Measurements from ENCODE around the gene NAXE.
A peak's percentile ranks its signal among the peaks of the same experiment; 100 is the strongest.
"Not testable (repeated sequence)": the region's sequence is repeated elsewhere in the genome, so short reads cannot be mapped to it uniquely, and the experiment has no call there.

NAXE gene

DNA sequence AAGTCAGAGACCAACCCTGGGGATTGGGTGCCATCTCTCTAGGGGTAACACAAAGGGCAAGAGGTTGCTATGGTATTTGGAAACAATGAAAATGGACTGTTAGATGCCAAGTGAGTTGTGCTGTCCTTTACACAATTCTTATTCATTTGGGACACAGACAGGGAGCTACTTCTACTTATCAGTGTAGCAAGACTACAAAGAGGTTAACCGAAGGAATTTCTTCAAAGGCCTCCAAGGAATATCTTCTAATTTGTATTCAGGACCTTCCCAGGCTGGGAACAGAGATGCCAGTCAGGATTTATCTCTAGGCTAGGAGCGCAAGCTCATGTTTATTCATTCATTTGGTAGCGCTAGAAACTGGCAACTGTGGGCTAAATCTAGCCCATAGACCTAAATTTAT lies 2.6 kb downstream of the NAXE start:
- DNase-seq: no peak

DNA sequence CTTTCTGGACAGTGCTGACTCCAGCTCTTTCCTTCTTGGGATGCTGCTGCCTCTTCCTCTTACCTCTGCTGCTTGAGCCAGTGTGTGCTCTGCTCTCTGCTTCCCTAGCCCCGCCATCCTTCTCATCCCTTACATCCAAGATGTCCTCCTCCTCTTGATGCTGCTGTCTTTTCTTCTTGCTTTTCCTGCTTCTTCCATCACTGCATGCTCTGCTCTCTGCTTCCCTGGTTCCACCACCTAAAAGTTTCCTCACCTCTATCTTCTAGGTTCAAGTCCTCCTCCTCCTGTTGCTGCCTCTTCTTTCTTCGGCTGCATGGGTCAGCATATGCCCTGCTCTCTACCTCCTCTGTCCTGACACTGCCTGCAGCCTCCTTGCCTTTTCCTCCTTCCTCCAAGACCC lies 3.4 kb downstream of the NAXE start:
- no peak for DNase-seq

DNA sequence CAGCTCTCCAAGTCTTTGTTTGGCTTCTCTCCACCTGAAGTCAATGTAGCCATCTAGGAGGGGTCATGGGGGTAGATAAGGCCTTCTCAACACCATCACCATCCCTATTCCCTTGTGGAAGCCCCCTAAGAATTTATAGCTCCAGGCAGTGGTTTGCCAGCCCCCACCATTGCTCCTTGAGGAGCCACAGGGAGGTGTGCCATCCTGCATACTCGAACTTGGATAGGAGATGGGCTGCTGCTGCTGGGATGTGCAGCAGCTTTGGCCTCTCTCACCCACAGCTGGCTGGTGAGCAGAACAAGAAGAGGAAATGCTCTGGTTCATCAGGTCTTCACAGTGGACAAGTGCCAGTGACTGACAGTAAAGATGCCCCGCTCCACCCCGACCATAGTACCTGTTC lies 4.8 kb downstream of the NAXE start:
- DNase-seq: no peak

DNA sequence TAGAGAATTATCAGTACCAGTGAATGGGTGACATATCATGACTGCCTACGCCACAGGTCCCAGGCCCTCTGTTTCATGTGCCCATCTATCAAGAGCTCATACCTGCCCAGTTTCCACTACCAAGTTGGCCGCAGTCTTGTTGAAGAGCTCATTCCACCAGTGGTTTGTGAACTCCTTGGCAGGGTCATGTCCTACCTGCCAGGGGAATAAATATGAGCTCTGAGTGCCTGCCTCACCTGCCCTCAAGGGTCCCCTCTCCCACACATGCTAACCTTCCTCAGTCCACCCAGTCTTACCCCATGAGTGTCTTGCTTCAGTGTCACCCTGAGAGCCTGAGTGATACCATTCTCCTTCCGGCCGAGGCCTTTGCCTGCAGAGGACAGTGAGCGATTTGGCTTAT lies 6.5 kb downstream of the NAXE start:
- DNase-seq: no peak

DNA sequence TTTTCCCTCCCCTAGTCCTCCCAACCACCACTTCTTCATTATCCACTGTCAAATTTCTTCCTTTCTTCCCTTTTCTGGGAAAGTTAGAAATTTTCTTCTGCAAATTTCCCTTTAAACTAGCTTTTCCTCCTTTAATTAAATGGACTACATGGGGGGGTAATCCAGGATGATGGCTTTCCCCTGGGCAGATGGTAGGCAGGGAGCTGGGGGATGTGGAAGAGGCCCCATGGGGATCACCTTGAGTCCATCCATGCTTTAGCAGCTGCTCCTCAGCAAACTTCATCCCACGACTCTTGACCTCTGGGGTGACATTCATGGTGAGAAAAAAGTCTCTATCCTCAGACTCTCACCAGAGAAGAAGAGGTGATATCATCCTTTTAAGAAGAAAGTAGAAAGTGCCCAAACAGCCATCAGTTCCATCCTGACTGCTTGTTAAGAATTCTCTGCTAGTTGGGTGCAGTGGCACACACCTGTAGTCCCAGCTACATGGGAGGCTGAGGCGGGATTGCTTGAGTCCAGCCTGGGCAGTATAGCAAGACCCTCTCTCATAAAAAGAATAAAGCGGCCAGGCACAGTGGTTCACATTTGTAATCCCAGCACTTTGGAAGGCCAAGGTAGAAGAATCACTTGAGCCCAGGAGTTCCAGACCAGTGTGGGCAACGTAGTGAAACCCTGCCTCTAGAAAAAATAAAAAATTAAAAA lies 7.3 kb downstream of the NAXE start:
- DNase-seq: no peak

DNA sequence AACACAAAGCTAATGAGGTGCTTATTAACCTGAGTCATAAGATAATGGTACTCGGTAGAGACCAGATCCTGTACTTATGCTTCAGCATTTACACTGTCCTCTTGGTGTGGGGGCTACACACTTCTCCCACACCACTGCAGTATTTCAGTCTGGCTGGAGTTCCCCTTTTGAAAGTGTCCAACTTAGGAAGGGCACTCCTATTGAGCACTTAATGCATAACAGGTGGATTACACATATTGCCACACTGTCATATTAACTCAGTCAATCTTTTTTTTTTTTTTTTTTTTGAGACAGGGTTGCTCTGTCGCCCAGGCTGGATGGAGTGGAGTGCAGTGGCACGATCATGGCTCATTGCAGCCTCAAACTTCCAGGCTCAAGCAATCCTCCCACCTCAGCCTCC lies 8.2 kb downstream of the NAXE start:
- DNase-seq: no peak

DNA sequence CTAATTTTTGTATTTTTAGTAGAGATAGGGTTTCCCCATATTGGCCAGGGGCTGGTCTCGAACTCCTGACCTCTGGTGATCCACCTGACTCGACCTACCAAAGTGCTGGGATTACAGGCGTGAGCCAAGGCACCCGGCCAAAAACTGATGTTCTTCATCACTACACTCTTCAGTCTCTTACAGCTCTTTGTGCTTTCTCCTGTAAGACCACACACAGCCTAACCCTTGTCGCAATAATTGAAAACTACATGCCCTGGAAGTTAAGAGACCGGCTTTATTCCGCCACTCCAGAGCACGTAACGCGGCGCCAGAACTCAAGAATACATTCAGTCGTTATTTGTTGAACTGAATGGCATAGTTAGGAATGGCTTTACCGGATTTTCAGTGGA lies 9.2 kb downstream of the NAXE start:
- DNase-seq: no peak

DNA sequence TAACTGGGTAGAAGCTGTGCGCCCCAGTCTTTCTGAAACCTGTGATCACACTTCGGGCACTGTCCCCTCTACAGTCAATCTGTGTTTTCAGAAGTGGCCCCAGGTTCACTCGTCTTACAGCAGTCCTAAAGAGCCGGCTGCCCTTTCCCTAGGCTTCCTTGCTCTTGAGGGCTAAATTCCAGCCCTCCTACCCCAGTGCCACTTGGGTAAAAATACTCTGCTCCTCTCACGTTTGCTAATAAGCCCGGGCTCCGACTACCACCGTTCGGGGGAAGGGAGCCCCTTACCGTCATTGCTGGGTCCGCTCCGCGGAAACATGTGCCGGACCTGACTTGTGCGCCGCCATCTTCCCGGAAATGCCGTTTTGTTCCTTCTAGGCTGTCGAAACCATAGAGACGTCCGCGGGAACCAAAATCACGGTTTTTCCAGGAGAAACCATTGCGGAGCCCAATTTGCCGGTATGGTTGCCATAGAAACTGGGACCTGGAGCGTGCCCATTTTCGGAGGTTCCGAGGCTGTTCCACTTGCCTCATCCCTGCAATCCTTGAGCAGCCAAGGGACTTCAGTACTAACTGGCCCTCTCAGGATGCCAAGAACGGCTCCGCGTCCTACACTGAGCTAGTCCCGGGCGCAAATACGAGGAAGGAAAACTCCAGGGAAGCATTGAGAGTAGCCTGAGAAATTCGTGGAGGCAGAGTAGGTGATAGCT lies 9.7 kb downstream of the NAXE start, which contains the start of gene GPATCH4:
TSS of gene GPATCH4 (minus strand) at position 358 of the 709 bp plus-strand sequence.
- DNase-seq: peak; percentile 42 to 87 (median 65)

DNA sequence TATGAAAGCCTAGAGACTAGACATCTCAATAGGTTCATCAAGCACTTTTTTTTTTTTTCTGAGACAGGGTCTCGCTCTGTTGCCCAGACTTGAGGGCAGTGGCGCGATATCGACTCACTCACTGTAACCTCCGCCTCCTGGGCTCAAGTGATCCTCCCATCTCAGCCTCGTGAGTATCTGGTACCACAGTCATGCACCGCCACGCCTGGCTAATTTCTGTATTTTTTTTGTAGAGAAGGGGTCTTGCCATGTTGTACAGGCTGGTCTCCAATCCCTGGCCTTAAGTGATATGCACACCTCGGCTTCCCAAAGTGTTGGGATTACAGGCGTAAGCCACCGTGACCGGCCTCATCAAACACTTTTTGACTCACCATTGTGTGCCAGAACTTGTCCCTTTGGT lies 10.3 kb downstream of the NAXE start:
- DNase-seq: no peak

DNA sequence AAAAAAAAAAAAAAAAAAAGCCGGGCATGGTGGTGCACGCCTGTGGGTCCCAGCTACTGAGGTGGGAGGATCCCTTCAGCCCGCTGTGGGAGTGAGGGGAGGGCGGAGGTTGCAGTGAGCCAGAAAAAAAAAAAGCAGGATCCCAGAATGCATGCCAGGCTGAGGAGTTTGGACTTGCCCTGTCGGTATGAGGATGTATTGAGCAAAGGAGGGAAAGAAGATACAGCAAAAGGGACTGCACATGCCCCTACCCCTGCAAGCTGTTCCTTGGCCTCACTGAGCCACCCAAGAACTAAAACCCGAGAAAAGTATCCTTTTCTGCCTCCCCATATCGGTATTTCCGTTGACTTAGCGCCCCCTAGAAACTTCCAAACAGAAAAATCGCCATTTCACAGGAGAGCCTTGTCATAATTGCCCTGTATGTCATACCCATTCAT lies 11.0 kb downstream of the NAXE start:
- DNase-seq: no peak

DNA sequence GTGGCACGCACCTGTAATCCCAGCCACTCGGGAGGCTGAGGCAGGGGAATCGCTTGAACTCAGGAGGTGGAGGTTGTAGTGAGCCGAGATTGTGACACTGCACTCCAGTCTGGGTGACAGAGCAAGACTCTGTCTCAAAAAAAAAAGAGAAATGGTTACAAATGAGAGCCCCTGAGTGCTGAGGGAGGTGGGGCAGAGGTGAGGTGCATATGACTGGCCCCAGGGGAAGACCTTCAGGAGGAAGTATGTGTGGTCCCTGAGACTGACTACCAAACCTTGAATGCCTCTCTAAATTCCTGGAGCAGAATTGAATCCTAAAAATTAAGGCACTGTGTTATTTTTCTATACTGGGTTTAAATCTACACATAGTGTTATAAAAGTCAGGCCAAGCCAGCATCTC lies 15.8 kb downstream of the NAXE start:
- not testable (repeated sequence) for DNase-seq

DNA sequence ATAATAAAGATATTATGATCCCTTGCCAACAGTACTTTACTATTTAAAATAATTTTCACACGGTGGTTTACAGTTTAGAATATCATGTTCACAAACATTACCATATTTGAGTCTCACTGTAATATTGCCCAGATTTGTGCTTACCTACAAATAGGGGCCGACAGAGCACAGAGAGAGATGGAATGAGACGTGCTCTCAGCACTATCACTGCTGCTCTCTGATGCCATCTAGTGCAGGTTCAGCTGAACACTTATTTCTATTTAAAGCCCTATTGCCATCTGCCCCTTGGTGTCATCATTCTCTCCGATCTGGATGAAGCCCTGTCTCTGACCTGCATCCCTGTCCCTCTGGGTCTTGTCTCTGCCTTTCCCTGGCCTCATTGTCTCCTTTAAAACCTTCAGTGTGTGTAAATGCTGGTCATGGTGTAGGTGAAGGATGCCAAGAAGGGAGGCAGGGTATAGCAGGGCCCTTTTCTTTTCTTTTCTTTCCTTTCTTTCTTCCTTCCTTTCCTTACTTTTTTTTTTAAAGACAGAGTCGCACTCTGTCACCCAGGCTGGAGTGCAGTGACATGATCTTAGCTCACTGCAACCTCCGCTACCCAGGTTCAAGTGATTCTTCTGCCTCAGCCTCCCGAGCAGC lies 16.6 kb downstream of the NAXE start:
- DNase-seq: peak; percentile 14 to 77 (median 49)

DNA sequence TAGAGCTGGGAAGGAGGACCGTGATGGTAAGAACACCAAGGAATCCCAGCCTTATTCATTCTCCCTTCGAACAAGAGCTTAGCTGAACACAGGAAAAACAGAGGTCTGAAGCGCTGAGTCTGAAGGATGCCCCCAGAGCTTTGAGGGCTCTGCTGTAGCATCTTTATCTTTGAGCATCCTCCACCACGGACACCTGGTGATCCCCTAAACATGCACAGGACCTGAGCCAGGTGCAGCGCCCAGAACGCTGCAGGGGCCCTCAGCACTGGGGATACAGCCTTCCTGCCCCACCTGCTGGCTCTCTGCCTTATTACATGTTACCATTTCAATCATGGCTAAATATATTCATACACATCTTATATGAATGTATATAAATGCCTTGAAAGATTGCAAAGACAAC lies 17.4 kb downstream of the NAXE start:
- DNase-seq: peak; percentile 17 to 58 (median 42)

DNA sequence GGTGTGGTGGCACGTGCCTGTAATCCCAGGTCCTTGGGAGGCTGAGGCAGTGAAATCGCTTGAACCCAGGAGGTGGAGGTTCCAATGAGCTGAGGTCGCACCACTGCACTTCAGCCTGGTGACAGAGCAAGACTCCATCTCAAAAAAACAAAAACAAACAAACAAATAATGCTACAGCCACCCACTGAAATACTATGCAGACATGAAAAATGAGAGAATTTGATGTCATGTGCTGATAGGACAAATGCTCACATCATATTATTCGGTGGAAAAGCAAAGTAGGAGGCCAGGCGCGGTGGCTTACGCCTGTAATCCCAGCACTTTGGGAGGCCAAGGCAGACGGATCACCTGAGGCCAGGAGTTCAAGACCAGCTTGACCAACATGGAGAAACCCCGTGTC lies 18.5 kb downstream of the NAXE start:
- DNase-seq: not testable (repeated sequence)

DNA sequence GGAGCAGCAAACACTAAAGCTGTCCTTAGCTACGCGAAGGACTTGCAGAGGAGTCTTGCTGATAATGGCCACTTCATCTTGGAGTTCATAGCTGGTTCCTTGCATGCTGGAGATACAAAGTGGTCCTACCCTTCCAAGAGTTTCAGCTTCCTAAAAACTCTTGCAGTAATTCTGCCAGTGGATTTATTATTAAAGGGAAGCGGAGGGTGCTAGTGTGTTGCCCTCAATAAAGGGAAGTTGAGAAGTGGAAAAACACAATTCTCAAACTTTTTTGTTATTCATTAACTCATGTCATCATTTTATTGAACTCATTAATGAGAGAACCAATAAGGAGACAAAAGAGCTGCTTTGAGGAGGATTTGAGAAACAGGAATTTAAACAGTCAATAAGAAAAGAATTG lies 21.1 kb downstream of the NAXE start:
- DNase-seq: no peak

DNA sequence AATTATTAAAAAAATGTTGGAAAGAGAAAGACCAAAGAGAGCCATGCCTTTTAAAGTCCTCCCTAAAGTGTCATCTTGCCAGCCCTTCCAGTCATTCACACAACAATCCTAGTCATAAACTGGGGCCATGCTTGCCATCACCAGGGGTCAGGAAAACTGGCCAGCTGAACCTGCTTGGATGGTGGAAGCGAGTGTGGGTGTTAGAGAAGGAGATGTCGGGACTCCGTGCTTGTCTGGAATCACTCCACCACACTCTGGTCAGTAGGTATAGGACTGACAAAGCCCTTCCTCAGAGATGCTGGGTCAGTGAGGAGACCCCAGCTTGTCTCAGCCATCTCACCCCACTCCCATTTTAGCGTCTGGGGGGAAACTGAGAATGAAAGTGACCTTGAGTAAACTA lies 24.4 kb downstream of the NAXE start:
- DNase-seq: no peak

DNA sequence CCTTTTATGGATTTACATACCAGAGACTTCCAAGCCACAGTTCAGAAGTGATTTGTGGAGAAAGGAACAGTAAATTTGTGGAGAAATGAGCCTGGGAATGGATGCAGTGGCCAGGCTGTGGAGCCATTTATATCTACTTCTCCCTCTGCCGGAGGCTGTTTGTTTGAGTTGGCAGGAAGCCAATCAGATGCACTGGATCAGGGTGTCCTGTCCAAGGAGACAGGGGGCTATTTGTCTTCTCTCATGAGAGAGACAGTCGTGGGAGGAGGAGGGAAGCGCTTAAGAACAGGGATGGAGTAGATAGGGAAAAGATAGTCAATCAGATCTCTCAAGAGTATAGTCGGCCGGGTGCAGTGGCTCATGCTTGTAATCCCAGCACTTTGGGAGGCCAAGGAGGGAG lies 24.9 kb downstream of the NAXE start:
- no peak for DNase-seq

DNA sequence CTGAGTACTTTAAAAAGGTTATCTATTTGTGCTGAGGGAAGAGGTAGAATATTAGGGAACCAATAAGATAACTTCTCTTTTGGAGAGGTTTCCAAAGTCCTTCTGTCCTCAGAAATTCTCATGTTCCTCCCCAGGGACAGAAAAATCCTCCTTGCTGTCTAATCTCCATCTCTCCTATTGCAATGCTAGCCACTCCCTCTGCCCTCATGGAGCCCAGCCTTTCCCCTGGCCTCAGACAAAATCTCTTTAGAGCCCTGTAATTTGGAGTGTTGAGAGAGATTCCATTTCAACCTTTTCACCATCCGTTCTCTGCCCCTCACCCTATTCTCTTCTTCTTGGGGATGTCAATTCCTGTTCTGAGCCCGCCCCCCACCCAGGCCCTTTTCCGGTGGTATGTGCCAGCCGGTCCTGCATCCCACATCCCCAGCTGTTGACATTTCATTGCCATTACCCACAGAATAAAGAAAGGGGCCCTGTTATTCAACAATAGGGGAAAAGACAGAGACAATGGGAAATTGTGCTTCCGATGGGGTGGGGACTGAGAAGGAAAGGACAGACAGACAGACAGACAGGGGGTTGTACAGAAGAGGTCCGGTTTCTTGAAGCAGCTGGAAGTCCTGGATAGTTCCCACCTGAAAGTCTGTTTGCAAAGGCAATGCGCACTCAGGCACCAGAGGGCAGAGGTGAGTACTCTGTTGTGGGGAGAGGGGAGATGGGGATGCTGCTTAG lies 27.4 kb downstream of the NAXE start, which contains the start of gene HAPLN2:
TSS of gene HAPLN2 (plus strand) at position 563 of the 729 bp plus-strand sequence. CDS start 4,076 bp downstream, outside the sequence.
- DNase-seq: no peak

DNA sequence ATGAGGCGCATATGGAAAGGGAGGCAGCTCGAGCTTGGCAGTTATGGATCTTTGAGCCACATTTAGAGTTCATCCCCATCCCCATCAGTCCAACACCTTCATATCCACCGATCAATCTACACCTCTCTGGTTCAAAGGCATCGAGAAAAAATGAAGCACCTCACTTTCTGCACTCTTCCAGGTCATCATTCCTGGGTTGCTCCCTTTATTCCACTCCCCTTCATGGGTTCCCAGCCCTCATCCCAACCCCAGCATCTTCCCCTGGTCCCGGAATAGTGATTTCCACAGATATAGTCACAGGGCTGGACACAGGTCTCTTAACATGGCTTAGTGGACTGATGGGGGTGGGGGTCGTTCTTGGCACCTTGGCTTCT lies 28.0 kb downstream of the NAXE start:
- DNase-seq: no peak

DNA sequence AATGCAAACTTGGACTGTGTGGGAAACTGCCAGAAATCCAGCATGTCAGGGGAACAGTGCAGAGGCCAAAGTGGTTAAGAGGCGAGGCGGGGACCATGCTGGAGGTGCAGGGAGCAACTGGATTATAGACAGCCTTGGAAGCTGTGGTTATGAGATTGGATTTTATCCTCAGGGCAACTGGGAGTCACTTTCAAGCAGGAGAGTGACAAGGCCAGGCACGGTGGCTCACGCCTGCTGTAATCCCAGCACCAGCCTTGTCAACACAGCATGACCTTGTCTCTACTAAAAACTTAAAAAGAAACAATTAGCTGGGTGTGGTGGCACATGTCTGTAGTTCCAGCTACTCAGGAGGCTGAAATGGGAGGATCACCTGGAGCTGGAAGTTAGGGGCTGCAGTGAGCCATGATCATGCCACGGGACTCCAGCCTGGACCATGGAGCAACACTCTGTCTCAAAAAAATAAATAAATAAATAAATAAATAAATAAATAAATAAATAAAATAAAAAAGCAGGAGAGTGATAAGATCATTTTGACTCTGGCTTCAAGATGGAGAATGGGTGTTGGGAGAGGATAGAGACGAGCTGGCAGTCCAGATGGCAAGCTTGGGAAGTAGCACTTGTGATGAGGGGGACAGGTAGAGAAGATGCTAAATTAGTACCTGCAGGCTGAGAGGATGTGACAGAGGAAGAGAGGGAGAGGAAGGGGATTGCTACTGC lies 31.2 kb downstream of the NAXE start:
- DNase-seq: no peak

DNA sequence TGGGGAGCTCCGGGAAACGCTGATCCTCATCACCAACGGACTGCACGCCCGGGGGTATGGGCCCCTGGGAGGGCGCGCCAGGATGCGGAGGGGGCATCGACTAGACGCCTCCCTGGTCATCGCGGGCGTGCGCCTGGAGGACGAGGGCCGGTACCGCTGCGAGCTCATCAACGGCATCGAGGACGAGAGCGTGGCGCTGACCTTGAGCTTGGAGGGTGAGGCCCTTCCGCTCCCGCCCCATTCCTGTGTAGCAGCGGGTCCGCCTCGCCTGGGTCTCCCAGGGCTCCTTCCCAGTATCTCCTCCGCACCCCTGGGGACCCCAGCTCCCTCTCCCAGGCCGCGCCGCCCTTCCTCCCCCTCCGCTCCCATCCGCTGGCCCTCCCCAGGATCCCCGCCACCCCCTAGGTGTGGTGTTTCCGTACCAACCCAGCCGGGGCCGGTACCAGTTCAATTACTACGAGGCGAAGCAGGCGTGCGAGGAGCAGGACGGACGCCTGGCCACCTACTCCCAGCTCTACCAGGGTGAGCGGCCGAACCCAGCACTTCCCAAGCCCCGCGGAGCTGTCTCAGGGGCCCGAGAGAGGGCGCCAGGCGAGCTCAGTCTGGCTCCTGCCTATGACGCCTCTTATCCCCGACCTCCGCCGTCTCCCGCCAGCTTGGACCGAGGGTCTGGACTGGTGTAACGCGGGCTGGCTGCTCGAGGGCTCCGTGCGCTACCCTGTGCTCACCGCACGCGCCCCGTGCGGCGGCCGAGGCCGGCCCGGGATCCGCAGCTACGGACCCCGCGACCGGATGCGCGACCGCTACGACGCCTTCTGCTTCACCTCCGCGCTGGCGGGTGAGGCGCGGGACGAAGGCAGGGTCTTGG lies 32.6 kb downstream of the NAXE start:
- DNase-seq: no peak
